SK-N-SH treated with all-trans-retinoic acid at 6 μM for 48 hours (cell line): Measurements from ENCODE around the gene FCHSD2.

ENCODE experiments used
- ATAC-seq: fragments of 200-7000 bp; cut with Tn5 transposase; 3 replicates; pipeline ENCODE4 v1.9.1; 2020; ENCODE audit warnings: mild to moderate bottlenecking, moderate library complexity
- ARNTL ChIP-seq: fragments of 450-650 bp; formaldehyde crosslinking; IDR thresholded peaks from 2 replicates; pipeline ENCODE4 v1.5.0; 2020; ENCODE audit warnings: low read depth, mild to moderate bottlenecking, moderate library complexity, borderline replicate concordance
- CREB5 ChIP-seq: fragments of 250-450 bp; sonication (Bioruptor Pico); IDR thresholded peaks from 2 replicates; pipeline ENCODE4 v1.5.1; 2020; ENCODE audit warnings: low read depth, mild to moderate bottlenecking, moderate library complexity
- CSDC2 ChIP-seq: fragments of 250-450 bp; sonication (Bioruptor Pico); IDR thresholded peaks from 2 replicates; pipeline ENCODE4 v1.5.0; 2020; ENCODE audit warnings: mild to moderate bottlenecking, moderate library complexity
- GLIS3 ChIP-seq: fragments of 250-450 bp; sonication (Bioruptor Pico); IDR thresholded peaks from 2 replicates; pipeline ENCODE4 v1.5.0; 2020; ENCODE audit warnings: mild to moderate bottlenecking, moderate library complexity
- ISL1 ChIP-seq: fragments of 250-450 bp; sonication (Bioruptor Pico); IDR thresholded peaks from 2 replicates; pipeline ENCODE4 v2.1.2; 2022; ENCODE audit warnings: mild to moderate bottlenecking, moderate library complexity
- OSR1 ChIP-seq: fragments of 250-450 bp; sonication (Bioruptor Pico); IDR thresholded peaks from 2 replicates; pipeline ENCODE4 v1.8.0; 2022; ENCODE audit warnings: moderate library complexity, mild to moderate bottlenecking, inconsistent platforms
- POU6F1 ChIP-seq: fragments of 250-450 bp; sonication (Bioruptor Pico); IDR thresholded peaks from 2 replicates; pipeline ENCODE4 v1.8.0; 2021; ENCODE audit warnings: low read depth, mild to moderate bottlenecking, moderate library complexity, borderline replicate concordance
- PPARA ChIP-seq: fragments of 250-450 bp; sonication (Bioruptor Pico); IDR thresholded peaks from 2 replicates; pipeline ENCODE4 v1.5.0; 2020; ENCODE audit warnings: mild to moderate bottlenecking, borderline replicate concordance
- SNAI2 ChIP-seq: fragments of 250-450 bp; sonication (Bioruptor Pico); IDR thresholded peaks from 2 replicates; pipeline ENCODE4 v1.5.0; 2020; ENCODE audit warnings: mild to moderate bottlenecking, moderate library complexity
- TCF4 ChIP-seq: fragments of 250-450 bp; sonication (Bioruptor Pico); IDR thresholded peaks from 2 replicates; pipeline ENCODE4 v1.8.0; 2021; ENCODE audit warnings: mild to moderate bottlenecking, moderate library complexity, borderline replicate concordance
- TSHZ2 ChIP-seq: fragments of 250-450 bp; sonication (Bioruptor Pico); IDR thresholded peaks from 2 replicates; pipeline ENCODE4 v1.5.0; 2020; ENCODE audit warnings: mild to moderate bottlenecking, moderate library complexity
- ZC3H10 ChIP-seq: fragments of 250-450 bp; sonication (Bioruptor Pico); IDR thresholded peaks from 2 replicates; pipeline ENCODE4 v1.5.1; 2021; ENCODE audit warnings: mild to moderate bottlenecking, moderate library complexity
- ZFP3 ChIP-seq: fragments of 250-450 bp; sonication (Bioruptor Pico); IDR thresholded peaks from 2 replicates; pipeline ENCODE4 v1.5.0; 2020; ENCODE audit warnings: mild to moderate bottlenecking, moderate library complexity
- ZFP30 ChIP-seq: fragments of 450-650 bp; formaldehyde crosslinking; IDR thresholded peaks from 2 replicates; pipeline ENCODE4 v1.5.0; 2022; ENCODE audit warnings: mild to moderate bottlenecking, moderate library complexity
- ZNF565 ChIP-seq: fragments of 450-650 bp; formaldehyde crosslinking; conservative IDR thresholded peaks from 2 replicates; pipeline ENCODE4 v1.5.0; 2020; ENCODE audit warnings: low read depth, mild to moderate bottlenecking, moderate library complexity
- ZNF70 ChIP-seq: fragments of 450-650 bp; formaldehyde crosslinking; IDR thresholded peaks from 2 replicates; pipeline ENCODE4 v1.5.0; 2020; ENCODE audit warnings: mild to moderate bottlenecking, moderate library complexity
- ZNF8 ChIP-seq: fragments of 450-650 bp; formaldehyde crosslinking; IDR thresholded peaks from 2 replicates; pipeline ENCODE4 v1.5.0; 2020; ENCODE audit warnings: mild to moderate bottlenecking, moderate library complexity

FCHSD2 gene

GRCh38 chr11:72832301-72833082 lies 309.6 kb downstream of the FCHSD2 start (continued):
- no peak for TF ChIP-seq TSHZ2 (CRISPR knock-in tag)

- ATAC-seq = peak; percentile 94
- no peak for TF ChIP-seq OSR1 (CRISPR knock-in tag)
- TF ChIP-seq ZNF8 (CRISPR knock-in tag) = no peak
- no peak for TF ChIP-seq ZC3H10
- no peak for TF ChIP-seq GLIS3 (CRISPR knock-in tag)
- no peak for TF ChIP-seq ZNF565 (CRISPR knock-in tag)
- TF ChIP-seq TSHZ2 (CRISPR knock-in tag) = no peak
- no peak for TF ChIP-seq SNAI2
- TF ChIP-seq ARNTL (CRISPR knock-in tag) = no peak
- no peak for TF ChIP-seq POU6F1 (CRISPR knock-in tag)
- TF ChIP-seq ISL1 (CRISPR knock-in tag) = no peak
- no peak for TF ChIP-seq ZNF70
- TF ChIP-seq ZFP3 (CRISPR knock-in tag) = no peak
- TF ChIP-seq CSDC2 = no peak
- TF ChIP-seq CREB5 (CRISPR knock-in tag) = no peak
Observed at GRCh38 chr11:72831521-72832300, 310.4 kb downstream of the FCHSD2 start.

- no peak for ATAC-seq
- no peak for TF ChIP-seq ZFP30 (CRISPR knock-in tag)
- no peak for TF ChIP-seq CREB5 (CRISPR knock-in tag)
- no peak for TF ChIP-seq ZNF565 (CRISPR knock-in tag)
- no peak for TF ChIP-seq TCF4 (CRISPR knock-in tag)
- no peak for TF ChIP-seq ZC3H10
- TF ChIP-seq OSR1 (CRISPR knock-in tag) = no peak
- TF ChIP-seq POU6F1 (CRISPR knock-in tag) = no peak
- TF ChIP-seq PPARA (CRISPR knock-in tag) = no peak
Observed at GRCh38 chr11:72829884-72830533, 312.1 kb downstream of the FCHSD2 start.
